Endodermal cell (in vitro differentiated cells): ENCODE data around the gene UBE2D3. TPM values are rescaled to one million over a fixed set of nuclear protein-coding genes. Genes with fewer than 3 reads are reported as not detected.

Experiments used
- DNase-seq: peaks from one replicate; pipeline ENCODE4 v3.0.0-alpha.2; 2017
- H3K27ac ChIP-seq: 2 replicates; pipeline ENCODE4 v1.5.1; 2013; ENCODE audit warnings: mild to moderate bottlenecking, low read depth, low read length, moderate library complexity
- H3K27me3 ChIP-seq: 2 replicates; pipeline ENCODE4 v1.6.1; 2013; ENCODE audit warnings: mild to moderate bottlenecking, low read length, moderate library complexity; ENCODE audit not compliant: insufficient read depth, control insufficient read depth, poor library complexity, severe bottlenecking
- H3K36me3 ChIP-seq: 2 replicates; pipeline ENCODE4 v1.7.0; 2013; ENCODE audit warnings: mild to moderate bottlenecking, low read length, moderate library complexity; ENCODE audit not compliant: control insufficient read depth, insufficient read depth
- H3K4me1 ChIP-seq: one replicate; pipeline ENCODE4 v1.7.0; 2013; ENCODE audit warnings: low read length; ENCODE audit not compliant: control insufficient read depth, insufficient read depth
- H3K4me3 ChIP-seq: 2 replicates; pipeline ENCODE4 v1.5.1; 2013; ENCODE audit warnings: mild to moderate bottlenecking, low read length, moderate library complexity
- H3K9ac ChIP-seq: 2 replicates; pipeline ENCODE4 v1.6.1; 2013; ENCODE audit warnings: mild to moderate bottlenecking, low read length, moderate library complexity; ENCODE audit not compliant: poor library complexity, severe bottlenecking; ENCODE audit errors: extremely low read depth
- H3K9me3 ChIP-seq: 2 replicates; pipeline ENCODE4 v1.6.1; 2013; ENCODE audit warnings: mild to moderate bottlenecking, low read length, moderate library complexity; ENCODE audit not compliant: control insufficient read depth
- H3K27ac Mint-ChIP-seq: 2 replicates; pipeline ENCODE4 v1.8.0; 2020; ENCODE audit warnings: mixed read lengths
- H3K27me3 Mint-ChIP-seq: 2 replicates; pipeline ENCODE4 v1.8.0; 2021; ENCODE audit warnings: mild to moderate bottlenecking, mixed read lengths; ENCODE audit not compliant: insufficient read depth
- H3K36me3 Mint-ChIP-seq: 2 replicates; pipeline ENCODE4 v1.8.0; 2020; ENCODE audit warnings: low read depth, mixed read lengths
- H3K4me1 Mint-ChIP-seq: 2 replicates; pipeline ENCODE4 v1.8.0; 2020; ENCODE audit warnings: mixed read lengths
- H3K4me3 Mint-ChIP-seq: 2 replicates; pipeline ENCODE4 v1.8.0; 2020; ENCODE audit warnings: mild to moderate bottlenecking, moderate library complexity, mixed read lengths
- H3K9me3 Mint-ChIP-seq: 2 replicates; pipeline ENCODE4 v1.8.0; 2020; ENCODE audit warnings: mild to moderate bottlenecking, mixed read lengths
- CTCF ChIP-seq: fragments of 200-600 bp; sonication (generic); conservative IDR thresholded peaks from 2 replicates; pipeline ENCODE4 v1.5.0; 2021; ENCODE audit warnings: antibody characterized with exemption, mild to moderate bottlenecking
- WGBS, 2 experiments: methylation state at CpG; one replicate each; pipeline versions ENCODE4 v1.1.5 to v1.1.7; 2013; ENCODE audit warnings: missing lambda C conversion rate in 2 of 2, mixed read lengths in 1 of 2; ENCODE audit not compliant: insufficient coverage in 1 of 2, insufficient read length in 1 of 2; 5-methylcytosine and 5-hydroxymethylcytosine counted together
- total RNA-seq, 2 donors: library from RNA; stranded (reverse); fragmentation: NEBNext Ultra II Directional in 1 of 2; extraction: Animal tissue kit (Norgen Biotek cat#: 25700) in 1 of 2; gene quantifications; 2 replicates in 1 of 2; 3 replicates in 1 of 2; pipeline ENCODE4 v1.2.1, GENCODE V29; 2021

UBE2D3 gene
- total RNA-seq, 2 donors from 2014 or later = 283 to 310 TPM

GRCh38 chr4:102869569-102870197 is 42.3 kb upstream of the UBE2D3 start:
- no peaks in the 10 kb centered on the region for H3K27me3 ChIP-seq
- Mint-ChIP-seq H3K4me3 (peak overlapping the region; percentile 80), H3K4me1 (peaks cover 30% of the 10 kb centered on the region), H3K27ac (peak overlapping the region; percentile 96), H3K27me3 (no peaks in the 10 kb centered on the region), H3K36me3 (peaks cover 27% of the 10 kb centered on the region), H3K9me3 (peaks cover 12% of the 10 kb centered on the region)
- DNase-seq = no peak
- H3K27ac ChIP-seq = peak overlapping the region; percentile 97
- H3K36me3 ChIP-seq = peaks cover 20% of the 10 kb centered on the region
- peak overlapping the region; percentile 80 for H3K9ac ChIP-seq
- peak overlapping the region; percentile 94 for H3K4me3 ChIP-seq
- TF ChIP-seq CTCF = no peak
- 12 to 29% methylated on average over 6 to 18 of the region's 19 CpGs for WGBS, 2 experiments
- peaks cover 3% of the 10 kb centered on the region for H3K4me1 ChIP-seq
- peaks cover 18% of the 10 kb centered on the region for H3K9me3 ChIP-seq

- no peaks in the 10 kb centered on the region for H3K27me3 ChIP-seq
- H3K4me1 ChIP-seq = peaks cover 3% of the 10 kb centered on the region
- no peak for TF ChIP-seq CTCF
- Mint-ChIP-seq H3K27ac (peak within 1 kb of the TSS; percentile 98), H3K4me3 (peak within 1 kb of the TSS; percentile 80), H3K36me3 (peaks cover 20% of the 10 kb centered on the region), H3K9me3 (peaks cover 10% of the 10 kb centered on the region), H3K4me1 (peaks cover 30% of the 10 kb centered on the region), H3K27me3 (no peaks in the 10 kb centered on the region)
- H3K9ac ChIP-seq = peak within 1 kb of the TSS; percentile 80
- peaks cover 12% of the 10 kb centered on the region for H3K9me3 ChIP-seq
- peaks cover 13% of the 10 kb centered on the region for H3K36me3 ChIP-seq
- 0% methylated on average over 9 to 71 of the region's 71 CpGs for WGBS, 2 experiments
- peak within 1 kb of the TSS; percentile 97 for H3K27ac ChIP-seq
- DNase-seq = peak; percentile 97
- H3K4me3 ChIP-seq = peak within 1 kb of the TSS; percentile 94
Observed at GRCh38 chr4:102868781-102869568, 41.6 kb upstream of the UBE2D3 start, which contains the start of gene CISD2. Gene CISD2, plus strand, starts transcription at chr4:102868992. Its CDS starts 93 bp downstream, at chr4:102869085.

GRCh38 chr4:102868153-102868780 is 40.9 kb upstream of the UBE2D3 start:
- Mint-ChIP-seq H3K36me3 (peaks cover 14% of the 10 kb centered on the region), H3K4me3 (peak overlapping the region; percentile 80), H3K4me1 (peaks cover 30% of the 10 kb centered on the region), H3K9me3 (peaks cover 3% of the 10 kb centered on the region), H3K27me3 (no peaks in the 10 kb centered on the region), H3K27ac (peak overlapping the region; percentile 98)
- Histone ChIP-seq H3K36me3 (peaks cover 7% of the 10 kb centered on the region), H3K4me1 (peaks cover 3% of the 10 kb centered on the region), H3K27me3 (no peaks in the 10 kb centered on the region), H3K4me3 (peak overlapping the region; percentile 94), H3K27ac (peak overlapping the region; percentile 97), H3K9ac (peak overlapping the region; percentile 80), H3K9me3 (peaks cover 6% of the 10 kb centered on the region)
- no peak for TF ChIP-seq CTCF
- 44 to 62% methylated on average over 12 to 23 of the region's 23 CpGs for WGBS, 2 experiments
- no peak for DNase-seq
